LNCaP clone FGC (cell line): ENCODE data around the gene CCNB1.
"Not testable (repeated sequence)": the region's sequence is repeated elsewhere in the genome, so short reads cannot be mapped to it uniquely, and the experiment has no call there.

ENCODE experiments used
- DNase-seq: peaks from one replicate; pipeline ENCODE4 v3.0.0-alpha.2; 2011; ENCODE audit warnings: low read depth
- H3K4me3 ChIP-seq: 2 replicates; pipeline ENCODE4 v1.5.1; 2011; ENCODE audit warnings: mild to moderate bottlenecking, low read depth, low read length, control low read depth
- TF ChIP-seq, protein P1 (sequence below): IDR thresholded peaks from 2 replicates; pipeline ENCODE4 v1.5.1; 2012; ENCODE audit warnings: mild to moderate bottlenecking; ENCODE audit not compliant: control insufficient read depth, insufficient read depth; ENCODE audit errors: extremely low read depth

CCNB1 gene

GRCh38 chr5:69166686-69167492 lies at the start of gene CCNB1:
CCNB1 (plus strand) TSS chr5:69167150; CDS start chr5:69167263, 113 bp downstream.
- TF ChIP-seq, protein P1, sequence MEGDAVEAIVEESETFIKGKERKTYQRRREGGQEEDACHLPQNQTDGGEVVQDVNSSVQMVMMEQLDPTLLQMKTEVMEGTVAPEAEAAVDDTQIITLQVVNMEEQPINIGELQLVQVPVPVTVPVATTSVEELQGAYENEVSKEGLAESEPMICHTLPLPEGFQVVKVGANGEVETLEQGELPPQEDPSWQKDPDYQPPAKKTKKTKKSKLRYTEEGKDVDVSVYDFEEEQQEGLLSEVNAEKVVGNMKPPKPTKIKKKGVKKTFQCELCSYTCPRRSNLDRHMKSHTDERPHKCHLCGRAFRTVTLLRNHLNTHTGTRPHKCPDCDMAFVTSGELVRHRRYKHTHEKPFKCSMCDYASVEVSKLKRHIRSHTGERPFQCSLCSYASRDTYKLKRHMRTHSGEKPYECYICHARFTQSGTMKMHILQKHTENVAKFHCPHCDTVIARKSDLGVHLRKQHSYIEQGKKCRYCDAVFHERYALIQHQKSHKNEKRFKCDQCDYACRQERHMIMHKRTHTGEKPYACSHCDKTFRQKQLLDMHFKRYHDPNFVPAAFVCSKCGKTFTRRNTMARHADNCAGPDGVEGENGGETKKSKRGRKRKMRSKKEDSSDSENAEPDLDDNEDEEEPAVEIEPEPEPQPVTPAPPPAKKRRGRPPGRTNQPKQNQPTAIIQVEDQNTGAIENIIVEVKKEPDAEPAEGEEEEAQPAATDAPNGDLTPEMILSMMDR = 0 out of 2 replicates have a peak, but pooled peaks have one; percentile 10
- DNase-seq = peak; percentile 96
- peak within 1 kb of the TSS; percentile 96 for H3K4me3 ChIP-seq

DNA sequence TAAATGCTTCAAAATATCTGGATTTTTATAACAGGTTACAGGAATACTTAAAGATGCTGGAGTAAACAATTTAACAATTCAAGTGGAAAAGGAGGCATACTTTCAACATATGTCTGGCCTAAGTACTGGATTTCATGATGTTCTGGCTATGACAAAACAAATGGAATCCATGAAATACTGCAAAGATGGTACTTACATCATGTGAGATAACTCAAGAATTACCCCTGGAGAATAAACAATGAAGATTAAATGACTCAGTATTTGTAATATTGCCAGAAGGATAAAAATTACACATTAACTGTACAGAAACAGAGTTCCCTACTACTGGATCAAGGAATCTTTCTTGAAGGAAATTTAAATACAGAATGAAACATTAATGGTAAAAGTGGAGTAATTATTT lies 37.5 kb upstream of the CCNB1 start:
- TF ChIP-seq, protein P1 = no peak
- DNase-seq = peak; percentile 8
- no peak overlapping the region for H3K4me3 ChIP-seq

DNA sequence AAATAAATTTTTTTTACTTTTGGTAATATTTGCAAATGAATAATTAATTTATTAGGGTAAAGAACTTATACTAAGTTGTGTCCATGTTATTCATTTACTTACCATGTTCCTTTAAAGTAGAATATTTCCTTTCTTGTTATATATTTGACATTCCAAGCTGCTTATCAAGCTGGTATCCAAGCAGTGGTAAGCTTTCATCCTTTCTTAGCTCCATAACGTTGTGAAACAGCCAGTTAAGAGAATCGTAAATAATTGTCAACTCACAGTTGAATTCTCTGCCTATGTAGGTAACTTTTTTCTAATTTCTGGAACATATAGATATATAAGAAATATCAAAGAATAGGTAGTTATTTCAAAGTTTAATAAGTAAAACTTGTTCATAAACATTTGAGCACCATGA lies 36.7 kb upstream of the CCNB1 start:
- no peak for DNase-seq
- H3K4me3 ChIP-seq = no peak overlapping the region
- TF ChIP-seq, protein P1 = no peak

- no peak for DNase-seq
- H3K4me3 ChIP-seq = no peak overlapping the region
- TF ChIP-seq, protein P1 = no peak
These were observed 35.6 kb upstream of the CCNB1 start for GRCh38 chr5:69131304-69131703.

GRCh38 chr5:69134126-69134525 lies 32.8 kb upstream of the CCNB1 start:
- TF ChIP-seq, protein P1 = no peak
- H3K4me3 ChIP-seq = no peak overlapping the region
- no peak for DNase-seq

DNA sequence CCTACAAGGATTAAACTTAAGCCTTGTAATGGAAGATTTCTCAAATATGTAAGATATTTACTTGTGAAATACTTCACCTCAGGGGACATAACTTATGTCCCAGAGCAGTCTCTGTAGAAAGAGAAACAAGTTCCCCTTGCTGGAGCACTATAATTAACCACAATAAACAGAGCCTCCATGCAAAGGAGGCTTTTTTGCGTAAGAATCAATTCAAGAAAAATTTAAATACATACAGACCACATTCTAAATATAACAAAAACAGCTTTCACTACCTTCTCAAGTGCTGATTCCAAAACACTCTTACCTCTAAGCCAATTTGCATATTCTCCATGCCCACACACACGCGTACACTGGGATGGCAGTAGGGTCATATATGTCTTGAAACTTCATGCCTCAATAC lies 30.7 kb upstream of the CCNB1 start:
- TF ChIP-seq, protein P1 = no peak
- DNase-seq = no peak
- H3K4me3 ChIP-seq = no peak overlapping the region

- not testable (repeated sequence) for H3K4me3 ChIP-seq, DNase-seq
These were observed 29.7 kb upstream of the CCNB1 start for GRCh38 chr5:69137208-69137607.
